GM19452 (cell line): Measurements from ENCODE around the gene KRTCAP2.
"Not testable (repeated sequence)": the region's sequence is repeated elsewhere in the genome, so short reads cannot be mapped to it uniquely, and the experiment has no call there.

ENCODE experiments used
- ATAC-seq: cut with Tn5 transposase; IDR thresholded peaks from one replicate; pipeline ENCODE4 v1.9.1; 2021; ENCODE audit not compliant: unreplicated experiment

Gene KRTCAP2

GRCh38 chr1:155200920-155201319 lies 27.8 kb upstream of the KRTCAP2 start:
- ATAC-seq = no peak

- no peak for ATAC-seq
Measured at GRCh38 chr1:155199792-155200191, 26.7 kb upstream of the KRTCAP2 start.

- no peak for ATAC-seq
Measured at GRCh38 chr1:155198547-155198906, 25.4 kb upstream of the KRTCAP2 start.

GRCh38 chr1:155197901-155198546 lies 24.9 kb upstream of the KRTCAP2 start:
- no peak for ATAC-seq

GRCh38 chr1:155196893-155197638 lies 24.0 kb upstream of the KRTCAP2 start:
- ATAC-seq = no peak

- ATAC-seq = no peak
Measured at GRCh38 chr1:155196103-155196892, 23.2 kb upstream of the KRTCAP2 start.

- ATAC-seq = no peak
Measured at GRCh38 chr1:155195201-155196102, 22.3 kb upstream of the KRTCAP2 start.

- not testable (repeated sequence) for ATAC-seq
Measured at GRCh38 chr1:155193991-155194240, 20.8 kb upstream of the KRTCAP2 start.

- peak; percentile 48 for ATAC-seq
Measured at GRCh38 chr1:155193275-155193990, 20.3 kb upstream of the KRTCAP2 start.

GRCh38 chr1:155192346-155193274 lies 19.5 kb upstream of the KRTCAP2 start:
- no peak for ATAC-seq

GRCh38 chr1:155191904-155192303 lies 18.8 kb upstream of the KRTCAP2 start:
- no peak for ATAC-seq

- not testable (repeated sequence) for ATAC-seq
Measured at GRCh38 chr1:155189926-155190325, 16.8 kb upstream of the KRTCAP2 start.

- ATAC-seq = no peak
Measured at GRCh38 chr1:155188268-155188667, 15.2 kb upstream of the KRTCAP2 start.

GRCh38 chr1:155187456-155187891 lies 14.4 kb upstream of the KRTCAP2 start:
- ATAC-seq = no peak

- no peak for ATAC-seq
Measured at GRCh38 chr1:155186794-155187455, 13.8 kb upstream of the KRTCAP2 start.

- no peak for ATAC-seq
Measured at GRCh38 chr1:155186067-155186793, 13.1 kb upstream of the KRTCAP2 start.

GRCh38 chr1:155185783-155186066 lies 12.6 kb upstream of the KRTCAP2 start:
- no peak for ATAC-seq
